ENCODE measurements around the gene ZNF821.

ZNF821 gene

DNA sequence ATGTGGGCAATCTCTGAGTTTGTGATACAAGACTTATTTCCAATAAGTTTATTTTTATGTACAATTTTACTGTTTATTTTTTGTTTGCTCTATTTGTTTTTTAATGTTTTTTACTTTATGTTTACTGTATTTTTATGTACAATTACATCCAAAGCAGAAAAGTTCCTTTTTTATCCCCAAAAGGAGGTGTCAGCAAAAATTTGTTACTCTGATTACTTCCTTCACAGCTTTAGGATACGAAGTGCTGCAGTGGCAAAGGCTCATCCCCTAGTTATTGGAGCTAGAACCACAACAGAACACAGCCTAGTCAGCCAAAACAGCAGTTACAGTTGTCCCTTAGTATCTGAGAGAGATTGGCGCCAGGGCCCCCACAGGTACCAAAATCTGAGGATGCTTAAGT lies 47.0 kb upstream of the ZNF821 start:
- no peak overlapping the region for H3K9ac ChIP-seq (ENCODE audit: low read depth, low read length)
- H3K9me3 ChIP-seq (ENCODE audit: insufficient read depth, low read length, severe bottlenecking): no peaks in the 10 kb centered on the region
- H4K20me1 ChIP-seq (ENCODE audit: insufficient read depth, low read length): peaks cover 25% of the 10 kb centered on the region
- no peak for TF ChIP-seq EZH2 (IDR thresholded peaks at IDR 0.05; ENCODE audit: borderline replicate concordance, low read depth, low read length, severe bottlenecking)
- TF ChIP-seq, protein P1, sequence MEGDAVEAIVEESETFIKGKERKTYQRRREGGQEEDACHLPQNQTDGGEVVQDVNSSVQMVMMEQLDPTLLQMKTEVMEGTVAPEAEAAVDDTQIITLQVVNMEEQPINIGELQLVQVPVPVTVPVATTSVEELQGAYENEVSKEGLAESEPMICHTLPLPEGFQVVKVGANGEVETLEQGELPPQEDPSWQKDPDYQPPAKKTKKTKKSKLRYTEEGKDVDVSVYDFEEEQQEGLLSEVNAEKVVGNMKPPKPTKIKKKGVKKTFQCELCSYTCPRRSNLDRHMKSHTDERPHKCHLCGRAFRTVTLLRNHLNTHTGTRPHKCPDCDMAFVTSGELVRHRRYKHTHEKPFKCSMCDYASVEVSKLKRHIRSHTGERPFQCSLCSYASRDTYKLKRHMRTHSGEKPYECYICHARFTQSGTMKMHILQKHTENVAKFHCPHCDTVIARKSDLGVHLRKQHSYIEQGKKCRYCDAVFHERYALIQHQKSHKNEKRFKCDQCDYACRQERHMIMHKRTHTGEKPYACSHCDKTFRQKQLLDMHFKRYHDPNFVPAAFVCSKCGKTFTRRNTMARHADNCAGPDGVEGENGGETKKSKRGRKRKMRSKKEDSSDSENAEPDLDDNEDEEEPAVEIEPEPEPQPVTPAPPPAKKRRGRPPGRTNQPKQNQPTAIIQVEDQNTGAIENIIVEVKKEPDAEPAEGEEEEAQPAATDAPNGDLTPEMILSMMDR (IDR thresholded peaks at IDR 0.05; ENCODE audit: borderline replicate concordance, extremely low read depth, low read length, poor library complexity, severe bottlenecking): no peak
- no peak overlapping the region for H2AFZ ChIP-seq (ENCODE audit: low read depth, low read length)
- H3K27me3 ChIP-seq (ENCODE audit: insufficient read depth, low read length, poor library complexity): no peaks in the 10 kb centered on the region
- DNase-seq: no peak
- ATAC-seq (ENCODE audit: insufficient read depth, low read depth): no peak
- no peak overlapping the region for H3K27ac ChIP-seq (ENCODE audit: low read length)
- peaks cover 71% of the 10 kb centered on the region for H3K36me3 ChIP-seq (ENCODE audit: insufficient read depth, low read length)
- no peaks in the 10 kb centered on the region for H3K4me1 ChIP-seq (ENCODE audit: insufficient read depth, low read length)
- no peak overlapping the region for H3K4me2 ChIP-seq (ENCODE audit: insufficient read depth, low read length)
- no peak overlapping the region for H3K4me3 ChIP-seq (ENCODE audit: low read depth in 1 of 2, low read length in 2 of 2)
- no peaks in the 10 kb centered on the region; the same call in 1 of the 2 replicates for H3K79me2 ChIP-seq (ENCODE audit: insufficient read depth, low read length)

DNA sequence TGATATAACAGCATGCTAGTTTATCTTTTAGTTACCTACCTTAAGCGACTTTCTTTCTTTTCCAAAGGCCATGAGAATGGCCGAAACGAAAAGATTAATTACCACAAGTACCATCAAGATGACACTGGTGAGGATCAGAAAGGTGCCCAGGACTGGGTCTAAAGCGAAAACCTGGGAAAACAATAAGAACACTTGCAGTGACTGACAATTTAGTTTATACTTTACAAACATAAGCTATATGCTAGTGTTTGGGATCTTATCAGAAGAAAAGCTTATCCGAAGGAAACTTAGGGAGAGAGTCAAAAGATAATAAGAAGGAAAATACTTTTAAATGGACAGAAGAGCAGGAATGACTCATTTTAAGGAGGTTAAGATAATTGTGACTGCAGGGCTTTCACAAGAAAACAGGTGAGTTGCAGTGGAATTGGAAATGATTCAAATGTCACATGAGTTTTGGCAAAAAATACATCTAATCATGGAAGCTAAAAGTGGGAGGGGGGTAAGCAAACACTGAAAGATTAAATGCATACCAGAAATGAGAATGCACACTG lies 46.1 kb upstream of the ZNF821 start:
- TF ChIP-seq, protein P1 (IDR thresholded peaks at IDR 0.05; ENCODE audit: borderline replicate concordance, extremely low read depth, low read length, poor library complexity, severe bottlenecking): no peak
- no peak for TF ChIP-seq EZH2 (IDR thresholded peaks at IDR 0.05; ENCODE audit: borderline replicate concordance, low read depth, low read length, severe bottlenecking)
- Histone ChIP-seq H3K36me3 (ENCODE audit: insufficient read depth, low read length) (peaks cover 80% of the 10 kb centered on the region), H3K9me3 (ENCODE audit: insufficient read depth, low read length, severe bottlenecking) (no peaks in the 10 kb centered on the region), H2AFZ (ENCODE audit: low read depth, low read length) (no peak overlapping the region), H3K79me2 (ENCODE audit: insufficient read depth, low read length) (no peaks in the 10 kb centered on the region; the same call in 1 of the 2 replicates), H3K4me2 (ENCODE audit: insufficient read depth, low read length) (no peak overlapping the region), H3K4me1 (ENCODE audit: insufficient read depth, low read length) (no peaks in the 10 kb centered on the region), H3K4me3 (ENCODE audit: low read depth in 1 of 2, low read length in 2 of 2) (no peak overlapping the region), H3K27me3 (ENCODE audit: insufficient read depth, low read length, poor library complexity) (no peaks in the 10 kb centered on the region), H3K27ac (ENCODE audit: low read length) (no peak overlapping the region), H4K20me1 (ENCODE audit: insufficient read depth, low read length) (peaks cover 25% of the 10 kb centered on the region), H3K9ac (ENCODE audit: low read depth, low read length) (no peak overlapping the region)
- ATAC-seq (ENCODE audit: insufficient read depth, low read depth) (no peak), DNase-seq (no peak)

- TF ChIP-seq, protein P1 (IDR thresholded peaks at IDR 0.05; ENCODE audit: borderline replicate concordance, extremely low read depth, low read length, poor library complexity, severe bottlenecking): no peak
- no peak for TF ChIP-seq EZH2 (IDR thresholded peaks at IDR 0.05; ENCODE audit: borderline replicate concordance, low read depth, low read length, severe bottlenecking)
- Histone ChIP-seq H3K27me3 (ENCODE audit: insufficient read depth, low read length, poor library complexity) (no peaks in the 10 kb centered on the region), H3K79me2 (ENCODE audit: insufficient read depth, low read length) (no peaks in the 10 kb centered on the region; the same call in 1 of the 2 replicates), H3K4me1 (ENCODE audit: insufficient read depth, low read length) (no peaks in the 10 kb centered on the region), H4K20me1 (ENCODE audit: insufficient read depth, low read length) (peaks cover 24% of the 10 kb centered on the region), H3K9ac (ENCODE audit: low read depth, low read length) (no peak overlapping the region), H2AFZ (ENCODE audit: low read depth, low read length) (no peak overlapping the region), H3K27ac (ENCODE audit: low read length) (no peak overlapping the region), H3K4me2 (ENCODE audit: insufficient read depth, low read length) (no peak overlapping the region), H3K9me3 (ENCODE audit: insufficient read depth, low read length, severe bottlenecking) (no peaks in the 10 kb centered on the region), H3K4me3 (ENCODE audit: low read depth in 1 of 2, low read length in 2 of 2) (no peak overlapping the region), H3K36me3 (ENCODE audit: insufficient read depth, low read length) (peaks cover 84% of the 10 kb centered on the region)
- DNase-seq (no peak), ATAC-seq (ENCODE audit: insufficient read depth, low read depth) (no peak)
These were observed 45.1 kb upstream of the ZNF821 start for GRCh38 chr16:71929048-71929447.

Measured in DND-41 (cell line).